HT1080 (cell line): Measurements from ENCODE around the gene FARSB. TPM values are rescaled to one million over a fixed set of nuclear protein-coding genes. Genes with fewer than 3 reads are reported as not detected.
"Not testable (repeated sequence)": the region's sequence is repeated elsewhere in the genome, so short reads cannot be mapped to it uniquely, and the experiment has no call there.

ENCODE experiments used
- DNase-seq: peaks from one replicate; pipeline ENCODE4 v3.0.0-alpha.2; 2015; ENCODE audit warnings: low read depth
- polyA plus RNA-seq, 2 experiments: library from polyadenylated mRNA; depleted of rRNA; stranded (reverse); fragments of >200 nt; gene quantifications; 2 replicates each; pipeline ENCODE4 v1.2.3, GENCODE V29; 2015
- total RNA-seq: library from RNA; depleted of rRNA; stranded (reverse); fragments of >200 nt; shearing (Covaris generic); gene quantifications from 2 replicates; pipeline ENCODE4 v1.2.3, GENCODE V29; 2014; rRNA removed

Gene FARSB
- total RNA-seq: 38.5 and 50.9 TPM in 2 replicates
- 62.6 and 69.5 TPM in 2 replicates for polyA plus RNA-seq (2015; cell fraction: cytosol; rRNA removed)
- polyA plus RNA-seq (2015; cell fraction: nucleus; rRNA removed): 82.3 and 88.6 TPM in 2 replicates

GRCh38 chr2:222655787-222656525 is at the start of gene FARSB:
Gene FARSB (minus strand): TSS chr2:222656092. CDS start chr2:222656073, 19 bp downstream.
- peak; percentile 91 for DNase-seq

DNA sequence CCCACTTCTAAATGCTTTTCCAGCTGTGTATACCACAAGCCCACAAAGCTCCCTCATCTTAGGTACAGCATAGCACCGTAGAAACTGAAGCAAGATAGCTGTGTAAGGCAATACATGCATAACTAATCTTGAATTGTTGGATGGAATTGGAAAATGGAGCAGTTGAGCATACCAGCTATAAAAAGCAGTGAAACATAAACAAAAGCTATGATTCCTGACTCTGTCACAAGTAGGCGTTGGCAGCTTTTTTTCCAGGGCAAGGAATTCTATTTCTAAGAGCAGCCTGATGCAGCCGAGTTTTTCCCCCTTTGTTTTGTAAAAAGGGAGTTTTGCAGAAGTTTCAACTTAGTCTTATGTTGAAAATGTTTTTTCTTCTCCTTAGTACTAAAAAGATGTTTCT is 48.0 kb upstream of the FARSB start:
- no peak for DNase-seq

DNA sequence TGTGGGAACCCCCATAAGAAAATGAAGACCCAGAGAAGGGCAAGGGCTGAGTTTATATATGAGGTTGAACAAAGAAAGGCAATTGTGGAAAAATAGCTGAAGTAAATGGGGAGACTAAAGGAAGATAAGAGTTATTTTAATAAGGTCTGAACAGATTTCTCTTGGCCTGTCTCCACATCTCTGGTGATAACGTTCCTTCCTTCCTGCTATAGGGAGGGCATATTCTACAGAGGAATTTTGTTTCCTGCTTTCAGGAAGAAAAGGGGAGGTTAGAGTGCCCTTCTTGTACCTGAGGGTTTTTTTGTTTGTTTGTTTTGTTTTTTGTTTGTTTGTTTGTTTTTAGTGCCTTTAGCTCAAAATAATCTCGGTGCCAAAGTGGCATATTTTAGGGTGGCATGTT is 47.2 kb upstream of the FARSB start:
- no peak for DNase-seq

- no peak for DNase-seq
Measured at GRCh38 chr2:222701721-222702131, 45.8 kb upstream of the FARSB start.

DNA sequence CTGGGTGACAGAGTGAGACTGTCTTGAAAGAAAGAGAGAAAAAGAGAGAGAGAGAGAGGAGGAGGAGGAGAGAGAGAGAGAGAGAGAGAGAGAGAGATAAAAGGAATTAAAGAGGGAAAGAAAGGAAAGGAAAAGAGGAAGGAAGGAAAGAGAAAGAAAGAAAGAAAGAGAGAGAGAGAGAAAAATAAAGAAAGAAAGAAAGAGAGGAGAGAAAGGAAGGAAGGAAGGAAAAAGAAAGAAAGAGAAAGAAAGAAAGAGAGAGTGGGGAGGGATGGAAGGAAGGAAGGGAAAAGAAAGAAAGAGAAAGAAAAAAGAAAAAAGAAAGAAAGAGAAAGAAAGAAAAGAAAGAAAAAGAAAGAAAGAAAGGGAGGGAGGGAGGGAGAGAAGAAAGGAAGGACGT is 45.3 kb upstream of the FARSB start:
- DNase-seq: no peak

DNA sequence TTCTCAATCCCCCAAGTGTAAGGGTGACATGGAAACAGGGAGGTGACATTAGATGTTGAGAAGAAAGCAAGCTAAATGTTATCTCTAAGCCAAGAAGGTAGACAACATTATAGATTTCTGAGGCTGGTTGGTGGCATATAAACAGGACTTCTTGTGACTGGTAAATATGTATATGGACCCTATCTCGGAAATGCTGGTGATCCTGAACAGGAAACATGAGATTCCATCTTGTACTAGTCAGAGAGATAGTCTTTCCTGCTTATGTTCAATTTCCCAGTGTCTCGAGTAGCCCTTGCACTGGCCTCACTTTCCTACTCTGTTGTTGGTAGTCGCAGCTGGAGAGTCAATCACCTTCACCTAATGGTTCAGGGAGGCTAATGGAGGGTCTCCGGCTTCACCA is 42.4 kb upstream of the FARSB start:
- peak; percentile 8 for DNase-seq

- peak; percentile 43 for DNase-seq
Measured at GRCh38 chr2:222693837-222694236, 37.9 kb upstream of the FARSB start.

GRCh38 chr2:222693413-222693812 is 37.5 kb upstream of the FARSB start:
- DNase-seq: not testable (repeated sequence)

DNA sequence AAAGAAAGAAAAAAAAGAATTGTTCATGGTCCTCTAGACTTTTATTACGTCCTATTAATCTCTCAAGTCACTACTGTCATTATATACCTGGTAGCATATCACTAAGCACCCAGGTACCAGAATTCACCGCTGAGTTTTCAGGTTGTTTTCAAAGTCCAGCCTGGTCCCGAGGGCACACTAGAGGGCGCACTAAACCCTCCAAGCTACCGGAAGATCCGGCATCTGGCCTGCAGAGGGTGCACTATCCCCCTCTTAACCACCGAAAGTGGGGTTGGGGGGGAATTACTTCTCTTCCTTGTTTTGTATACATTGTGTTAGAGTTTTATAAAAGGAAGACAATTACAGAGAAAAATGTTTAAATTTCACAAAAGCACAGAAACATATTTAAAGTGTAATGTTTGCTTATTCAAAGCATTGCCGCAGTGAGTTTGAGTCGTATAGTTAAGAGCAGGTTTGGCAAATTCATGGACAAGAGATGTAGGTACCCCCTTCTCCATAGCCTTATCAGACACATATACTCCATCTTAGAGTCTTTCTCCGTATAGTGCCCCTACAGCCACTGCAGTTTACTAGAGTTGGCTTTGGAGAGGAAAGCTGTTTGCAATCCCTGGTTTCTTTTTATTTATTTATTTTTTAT is 34.8 kb upstream of the FARSB start:
- DNase-seq: peak; percentile 55

- DNase-seq: no peak
Measured at GRCh38 chr2:222689322-222689721, 33.4 kb upstream of the FARSB start.

DNA sequence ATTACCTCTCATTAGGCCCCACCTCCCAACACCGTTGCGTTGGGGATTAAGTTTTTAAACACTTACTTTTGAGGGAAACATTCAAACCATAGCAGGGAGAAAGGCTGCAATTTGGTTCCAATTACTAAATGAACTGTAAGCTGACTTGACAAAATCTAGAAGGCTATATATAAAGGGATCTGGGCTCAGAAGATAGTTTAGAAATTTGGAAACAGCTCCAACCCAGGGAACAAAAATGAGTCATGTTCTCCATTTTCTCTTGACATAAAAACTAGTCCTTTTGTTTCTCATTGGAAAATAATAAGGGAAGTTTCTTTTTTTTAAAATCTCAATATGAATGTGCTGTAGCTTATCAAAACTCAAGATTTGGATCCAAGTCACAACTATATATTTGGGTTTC is 33.0 kb upstream of the FARSB start:
- DNase-seq: no peak

GRCh38 chr2:222686086-222686750 is 30.3 kb upstream of the FARSB start:
- no peak for DNase-seq

- no peak for DNase-seq
Measured at GRCh38 chr2:222683805-222684204, 27.9 kb upstream of the FARSB start.

DNA sequence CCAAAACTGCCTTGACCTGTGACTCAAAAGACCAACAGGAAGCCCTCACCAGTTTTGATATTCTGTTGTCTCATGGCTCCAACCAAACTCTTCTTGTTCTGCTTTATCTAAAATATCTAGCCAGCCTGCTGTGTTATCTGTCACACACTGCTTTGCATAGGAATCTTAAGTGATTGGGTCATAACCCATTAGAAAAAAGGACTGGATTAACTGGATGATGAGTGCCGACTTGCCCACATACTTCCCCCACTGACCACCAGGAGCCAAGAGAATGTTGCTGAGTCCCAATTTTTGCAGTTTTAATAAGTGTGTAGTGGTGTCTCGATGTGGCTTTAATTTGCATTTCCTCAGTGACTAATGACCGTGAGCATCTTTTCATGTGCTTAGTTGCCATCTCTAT is 22.1 kb upstream of the FARSB start:
- no peak for DNase-seq

DNA sequence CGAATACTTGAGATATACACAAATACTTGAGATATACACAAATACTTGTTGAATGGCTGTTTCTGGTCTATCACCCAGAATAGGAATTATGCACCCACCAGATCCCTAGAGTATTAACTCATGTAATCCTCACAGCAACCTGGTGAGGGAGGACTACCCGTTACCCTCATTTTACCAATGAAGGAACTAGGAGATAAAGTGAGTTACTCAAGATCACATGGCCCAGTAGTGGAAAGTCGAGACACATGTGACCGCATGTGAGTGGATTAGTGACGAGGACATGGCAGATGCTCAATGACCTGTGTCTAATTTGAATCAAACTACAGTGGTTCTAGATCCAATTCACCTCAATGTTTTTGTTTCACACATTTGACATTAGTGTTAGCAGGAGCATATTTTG is 18.0 kb upstream of the FARSB start:
- no peak for DNase-seq

GRCh38 chr2:222673273-222673672 is 17.4 kb upstream of the FARSB start:
- DNase-seq: no peak

- no peak for DNase-seq
Measured at GRCh38 chr2:222672068-222672401, 16.1 kb upstream of the FARSB start.

DNA sequence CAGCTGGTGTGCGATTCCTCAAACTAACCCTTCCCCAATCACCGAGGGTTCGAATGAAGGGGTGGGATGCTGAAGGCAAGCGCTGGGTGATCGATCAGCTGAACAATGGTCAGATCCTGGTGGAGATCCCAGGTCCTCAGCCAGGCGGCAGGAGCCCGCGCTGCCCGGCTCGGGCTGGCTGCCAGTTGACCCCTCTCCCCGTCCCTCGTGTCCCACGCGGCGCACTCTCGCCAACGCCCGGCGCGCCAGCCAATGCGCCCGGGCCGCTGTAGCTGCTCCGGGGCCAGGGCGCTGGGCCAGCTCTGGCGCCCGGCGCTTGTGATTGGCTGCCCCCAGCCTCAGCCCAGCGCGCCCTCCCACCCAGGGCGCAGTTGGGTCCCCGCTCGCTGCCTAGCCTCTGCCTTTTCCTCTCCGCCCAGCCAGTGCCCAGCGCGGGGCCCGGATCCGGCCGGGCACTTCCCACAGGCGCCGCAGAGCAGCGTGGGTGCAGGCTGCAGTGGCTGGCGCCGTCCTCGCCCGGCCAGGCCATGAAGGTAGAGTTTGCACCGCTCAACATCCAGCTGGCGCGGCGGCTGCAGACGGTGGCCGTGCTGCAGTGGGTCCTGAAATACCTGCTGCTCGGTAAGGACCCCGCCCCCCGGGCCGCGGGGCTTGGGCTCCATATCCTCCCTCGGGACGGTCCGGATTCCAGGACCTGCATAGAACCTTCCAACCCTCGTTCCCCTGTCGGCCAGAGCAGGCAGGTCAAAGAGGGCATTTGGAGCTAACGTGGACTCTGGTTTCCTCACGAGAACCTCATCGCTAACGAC is 15.6 kb upstream of the FARSB start, which contains the start of gene MOGAT1:
Gene MOGAT1, plus strand, starts transcription at position 400 of the 809 bp plus-strand sequence. Its CDS starts 128 bp downstream, at position 528.
- DNase-seq: no peak

GRCh38 chr2:222670191-222671038 is 14.5 kb upstream of the FARSB start:
- no peak for DNase-seq

DNA sequence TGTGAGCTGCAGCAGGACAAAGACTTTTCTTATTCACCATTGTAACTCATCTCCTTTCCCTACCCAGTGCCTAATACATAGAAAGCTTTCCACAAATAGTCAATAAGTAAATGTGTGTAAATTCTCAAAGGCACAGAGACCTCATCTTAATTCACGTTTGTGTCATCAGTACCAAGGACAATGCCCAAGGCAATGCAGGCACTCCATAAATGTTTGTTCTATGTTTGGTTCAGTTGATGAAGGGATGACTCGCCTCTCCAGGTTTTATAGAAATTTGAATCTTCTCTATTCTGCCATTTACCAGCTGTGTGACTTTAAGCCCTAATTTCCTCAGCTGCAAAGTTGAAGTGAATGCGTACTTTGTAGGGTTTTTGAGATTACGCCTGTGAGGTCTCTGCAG is 13.5 kb upstream of the FARSB start:
- no peak for DNase-seq
